ENCODE measurements around the gene SMIM32.

Gene SMIM32
- 0 reads per million in 2 experiments for total RNA-seq

DNA sequence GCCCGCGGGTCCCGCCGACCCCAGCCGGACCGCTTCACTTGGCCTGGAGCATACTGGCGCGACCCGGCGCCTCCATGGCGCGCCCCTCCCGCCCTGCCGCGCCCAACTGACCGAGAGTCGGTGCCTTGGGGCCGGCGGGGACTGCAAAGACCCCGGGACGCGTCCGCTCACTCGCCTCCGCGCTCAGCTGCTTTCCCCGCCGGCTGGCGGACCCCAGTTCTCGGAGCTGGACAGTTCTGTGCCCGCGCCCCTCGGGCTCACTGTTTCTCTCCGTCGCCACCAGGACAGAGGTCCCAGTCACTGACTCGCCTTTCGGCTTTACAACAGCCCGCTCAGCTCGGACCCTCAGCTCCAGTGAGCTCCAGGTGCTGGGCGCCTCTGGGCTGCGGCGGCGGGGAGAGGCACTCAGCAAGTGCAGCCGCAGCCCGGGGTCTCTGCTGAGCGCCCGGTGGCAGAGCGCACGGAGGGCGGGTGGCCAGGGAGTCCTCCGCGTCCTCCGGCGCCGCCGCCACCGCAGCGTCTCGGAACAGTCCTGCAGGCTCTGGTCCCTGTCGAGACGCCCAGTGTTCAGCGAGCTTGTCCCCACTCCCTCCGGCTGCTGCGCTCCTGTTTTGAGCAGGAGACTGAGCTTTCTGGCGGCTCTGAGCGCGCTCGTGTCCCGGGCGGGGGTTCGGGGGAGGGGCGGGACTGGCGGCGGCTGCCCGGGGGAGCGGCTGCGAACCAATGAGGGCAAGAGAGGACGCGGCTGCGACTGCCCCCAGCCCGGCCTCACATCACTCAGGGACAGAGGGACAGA, at the start of gene SMIM32:
Gene SMIM32, minus strand, starts transcription at position 637 of the 796 bp plus-strand sequence. CDS start 638 bp downstream, outside the sequence.
- DNase-seq (ENCODE audit: low read depth) = no peak

DNA sequence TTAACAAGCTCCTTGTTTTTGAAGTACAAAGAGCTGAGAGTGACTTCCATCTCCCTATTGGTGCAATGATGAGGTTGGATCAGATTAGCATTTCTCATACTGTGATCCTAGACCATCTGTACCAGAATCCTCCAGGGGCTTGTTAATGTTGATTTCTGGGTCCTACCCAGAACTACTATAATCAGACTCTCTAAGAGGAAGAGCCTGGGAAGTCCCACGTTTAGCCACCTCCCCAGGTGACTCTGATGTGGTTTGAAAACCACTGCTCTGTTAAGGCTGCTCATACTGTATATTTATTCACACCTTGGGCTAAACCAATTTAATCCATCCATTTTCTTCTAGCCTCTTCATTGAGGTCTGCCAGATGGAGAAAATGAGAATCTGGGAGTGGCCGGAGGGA, 49.6 kb upstream of the SMIM32 start:
- no peak for DNase-seq (ENCODE audit: low read depth)

DNA sequence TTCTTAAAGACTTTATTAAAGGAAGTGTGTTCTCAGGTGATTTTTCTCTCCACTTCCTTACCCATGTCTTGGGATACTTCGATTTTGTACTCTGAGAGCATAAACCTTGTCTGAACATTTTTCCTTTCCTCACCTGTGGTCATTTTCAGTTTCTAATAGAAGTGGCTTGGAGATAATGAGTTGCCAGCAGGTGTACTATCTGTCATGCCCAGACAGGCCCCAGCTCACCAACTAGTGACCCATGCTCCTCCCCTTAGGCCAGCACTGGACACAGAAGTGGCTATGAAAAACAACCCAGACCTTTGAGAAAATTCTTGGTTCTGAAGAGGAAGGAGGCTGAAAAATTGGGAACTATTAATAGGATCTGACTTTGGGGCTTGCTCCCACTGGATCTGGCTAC, 49.2 kb upstream of the SMIM32 start:
- DNase-seq (ENCODE audit: low read depth) = no peak

GRCh38 chr5:136240894-136241293, 47.9 kb upstream of the SMIM32 start:
- DNase-seq (ENCODE audit: low read depth) = no peak

- DNase-seq (ENCODE audit: low read depth) = no peak
These were observed 43.6 kb upstream of the SMIM32 start for GRCh38 chr5:136236479-136237083.

- DNase-seq (ENCODE audit: low read depth) = no peak
These were observed 42.4 kb upstream of the SMIM32 start for GRCh38 chr5:136235321-136235720.

- DNase-seq (ENCODE audit: low read depth) = no peak
These were observed 39.4 kb upstream of the SMIM32 start for GRCh38 chr5:136232316-136232715.

DNA sequence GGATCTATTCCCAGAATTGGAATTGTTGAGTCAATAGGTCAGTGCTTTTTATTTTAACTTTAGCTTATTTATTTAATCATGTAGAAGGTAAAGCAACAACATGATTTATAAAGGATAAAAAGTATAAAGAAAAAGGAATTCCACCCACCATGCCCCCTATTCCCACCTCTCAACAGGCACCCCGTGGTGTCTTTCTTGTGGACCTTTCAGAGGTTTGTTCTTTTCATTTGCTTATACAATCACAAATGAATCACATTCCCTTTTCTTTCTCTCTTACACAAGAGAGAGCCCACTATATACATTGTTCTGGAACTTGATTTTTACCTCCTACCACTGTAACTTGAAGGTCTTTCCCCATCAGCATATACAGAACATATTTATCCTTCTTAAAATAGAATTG, 37.2 kb upstream of the SMIM32 start:
- DNase-seq (ENCODE audit: low read depth) = no peak

- DNase-seq (ENCODE audit: low read depth) = no peak
These were observed 35.3 kb upstream of the SMIM32 start for GRCh38 chr5:136228136-136228757.

DNA sequence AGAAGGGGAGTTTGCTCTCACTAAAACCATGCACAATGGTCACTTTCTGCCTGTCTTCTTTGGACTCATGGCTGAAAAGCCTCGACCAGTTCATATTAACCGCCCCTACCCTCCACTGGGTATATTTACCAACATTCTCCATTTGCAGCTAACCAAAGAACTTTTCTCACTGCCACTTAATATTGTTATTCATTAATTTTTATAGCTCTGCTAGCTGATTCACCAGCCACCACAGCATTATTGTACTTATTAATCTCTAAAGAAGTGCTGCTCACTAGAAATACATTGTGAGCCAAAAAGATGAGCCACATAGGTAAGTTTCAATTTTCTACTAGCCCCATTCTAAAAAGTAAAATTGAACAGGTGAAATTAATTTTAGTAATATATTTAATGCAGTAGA, 33.4 kb upstream of the SMIM32 start:
- DNase-seq (ENCODE audit: low read depth) = no peak

DNA sequence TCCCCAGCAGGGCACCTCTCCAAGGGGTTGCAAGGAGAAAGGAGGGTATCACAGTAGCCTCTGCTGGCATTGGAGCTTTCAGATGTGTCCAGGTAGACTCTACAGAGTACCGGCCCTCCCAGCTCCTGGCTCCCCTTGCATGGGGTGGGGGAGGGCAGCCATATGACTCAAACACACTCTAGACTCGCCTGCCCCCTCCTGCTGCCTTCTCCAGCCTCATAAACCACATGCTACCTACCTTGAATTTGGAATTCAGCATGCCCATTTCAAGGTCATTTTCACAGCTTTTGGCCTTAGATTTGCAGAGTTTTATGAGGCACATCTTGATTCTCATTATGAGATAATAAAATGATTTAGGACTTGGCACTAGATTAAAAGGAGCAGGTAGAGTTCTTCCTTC, 32.8 kb upstream of the SMIM32 start:
- DNase-seq (ENCODE audit: low read depth) = no peak

DNA sequence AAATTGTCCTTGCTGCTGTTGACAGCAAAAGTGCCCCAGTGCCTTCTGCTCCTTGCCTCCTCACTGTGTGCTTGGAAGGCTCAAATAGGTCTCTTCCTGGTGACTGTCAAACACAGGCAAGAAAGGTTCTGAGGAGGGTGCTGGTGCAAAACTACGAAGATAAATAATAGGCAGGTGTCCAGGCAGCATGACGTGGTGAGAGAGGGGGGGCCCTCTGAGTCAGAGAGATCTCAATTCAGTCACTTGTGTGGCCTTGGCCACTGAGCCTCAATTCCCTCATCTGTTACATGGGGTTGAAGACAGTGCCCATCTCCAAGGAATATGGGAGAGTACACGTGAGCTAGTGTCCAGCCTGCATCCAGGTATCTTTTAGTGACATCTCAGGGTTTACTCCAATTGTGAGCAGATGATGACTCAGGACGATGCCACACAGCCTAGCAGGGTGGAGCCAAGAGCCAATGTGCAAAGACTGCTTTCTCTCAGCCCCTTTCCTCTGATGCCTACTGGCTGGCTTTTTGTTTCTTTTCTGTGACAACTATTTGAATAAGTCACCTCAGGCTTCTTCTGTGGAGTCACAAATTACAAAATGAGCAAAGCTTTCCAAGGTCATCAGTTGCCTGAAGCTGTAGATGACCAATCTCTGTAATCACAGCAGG, 29.7 kb upstream of the SMIM32 start:
- no peak for DNase-seq (ENCODE audit: low read depth)

DNA sequence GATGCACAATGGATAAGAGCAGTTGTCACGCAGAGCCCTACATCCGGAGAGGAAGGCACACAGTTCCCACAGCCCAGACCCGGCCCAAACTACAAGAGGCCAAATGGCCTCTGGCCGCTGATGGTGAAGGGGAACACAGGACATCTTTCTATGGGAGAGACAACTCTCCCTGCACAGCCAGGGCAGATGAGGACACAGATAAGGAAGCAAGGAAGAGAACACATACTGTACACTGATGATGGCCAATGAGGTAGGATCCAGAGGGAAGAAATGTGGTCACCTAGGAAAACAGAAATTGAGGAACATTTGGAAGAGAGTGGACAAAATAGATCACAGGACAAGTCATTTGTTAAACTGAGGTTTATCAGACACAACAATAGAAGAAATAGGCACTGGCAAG, 28.4 kb upstream of the SMIM32 start:
- no peak for DNase-seq (ENCODE audit: low read depth)

GRCh38 chr5:136216230-136216629, 23.3 kb upstream of the SMIM32 start:
- DNase-seq (ENCODE audit: low read depth) = no peak

- DNase-seq (ENCODE audit: low read depth) = no peak
These were observed 22.9 kb upstream of the SMIM32 start for GRCh38 chr5:136215812-136216211.

DNA sequence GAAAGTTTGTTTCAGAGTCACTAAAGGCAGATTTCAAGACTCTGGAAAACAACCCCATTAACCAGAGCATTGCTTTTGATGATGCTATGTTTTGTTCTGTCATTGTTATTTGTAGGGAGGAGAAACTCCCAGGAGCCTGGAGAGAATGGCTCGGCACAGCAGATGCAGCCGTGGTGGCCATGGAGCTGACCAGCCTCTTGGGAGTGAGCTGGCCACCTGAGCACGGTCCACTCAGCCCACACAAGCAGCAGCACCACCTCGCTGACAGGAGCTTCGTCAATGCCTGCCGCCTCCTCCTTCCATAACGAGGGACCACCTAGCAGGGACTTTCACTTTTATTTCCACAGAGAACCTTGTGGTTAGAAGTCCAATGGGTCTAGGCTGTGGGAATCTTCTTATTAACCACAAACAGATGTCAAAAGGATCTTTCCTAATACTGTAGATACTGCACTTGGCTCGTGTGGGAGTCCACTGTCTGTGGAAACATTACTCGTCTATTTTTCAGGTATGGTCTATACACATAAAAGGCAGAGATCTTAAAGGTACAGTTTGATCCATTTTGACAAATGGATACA, 21.0 kb upstream of the SMIM32 start:
- no peak for DNase-seq (ENCODE audit: low read depth)

- DNase-seq (ENCODE audit: low read depth) = peak; percentile 7
These were observed 19.3 kb upstream of the SMIM32 start for GRCh38 chr5:136212252-136212721.

- DNase-seq (ENCODE audit: low read depth) = no peak
These were observed 18.5 kb upstream of the SMIM32 start for GRCh38 chr5:136211282-136212040.

GRCh38 chr5:136210259-136210658, 17.3 kb upstream of the SMIM32 start:
- DNase-seq (ENCODE audit: low read depth) = no peak

GRCh38 chr5:136209346-136209910, 16.5 kb upstream of the SMIM32 start:
- DNase-seq (ENCODE audit: low read depth) = no peak

GRCh38 chr5:136208916-136209315, 16.0 kb upstream of the SMIM32 start:
- DNase-seq (ENCODE audit: low read depth) = no peak
